MCF 10A (cell line): ENCODE results near the gene CXXC1. TPM values are rescaled to one million over a fixed set of nuclear protein-coding genes. Genes with fewer than 3 reads are reported as not detected.

Experiments used
- BruUV-seq: library from RNA; stranded (reverse); fragments of 400-500 nt; replicated peaks from 2 replicates; lab custom pipeline; 2021; lab: Mats Ljungman, UMichigan
- CTCF ChIA-PET: fragments of 300-600 bp; sonication (Branson Sonifier 250); formaldehyde crosslinking; extraction: SDS; loops from one replicate; lab custom pipeline; 2021; ENCODE audit warnings: antibody characterized with exemption, inconsistent platforms; lab: Yijun Ruan, JAX
- POLR2A ChIA-PET: fragments of 300-600, 350-650 bp; sonication (Branson Sonifier 250); formaldehyde crosslinking; extraction: SDS; loops from one replicate; lab custom pipeline; 2020; ENCODE audit warnings: antibody characterized with exemption, inconsistent platforms; lab: Yijun Ruan, JAX
- DNase-seq: peaks from one replicate; pipeline ENCODE4 v3.0.0-alpha.2; 2018; ENCODE audit not compliant: unreplicated experiment
- H3K27ac Mint-ChIP-seq: one replicate; pipeline ENCODE4 v1.8.0; 2022; ENCODE audit warnings: mild to moderate bottlenecking, low read depth, mixed read lengths; ENCODE audit not compliant: unreplicated experiment
- H3K27me3 Mint-ChIP-seq: one replicate; pipeline ENCODE4 v1.8.0; 2022; ENCODE audit warnings: mixed read lengths; ENCODE audit not compliant: insufficient read depth, unreplicated experiment
- H3K36me3 Mint-ChIP-seq: one replicate; pipeline ENCODE4 v1.8.0; 2022; ENCODE audit warnings: mild to moderate bottlenecking, moderate library complexity, mixed read lengths; ENCODE audit not compliant: insufficient read depth, unreplicated experiment
- H3K4me1 Mint-ChIP-seq: one replicate; pipeline ENCODE4 v1.8.0; 2022; ENCODE audit warnings: mixed read lengths; ENCODE audit not compliant: insufficient read depth, unreplicated experiment
- H3K4me3 Mint-ChIP-seq: one replicate; pipeline ENCODE4 v1.8.0; 2022; ENCODE audit warnings: mild to moderate bottlenecking, moderate library complexity, mixed read lengths; ENCODE audit not compliant: unreplicated experiment
- H3K9me3 Mint-ChIP-seq: one replicate; pipeline ENCODE4 v1.8.0; 2022; ENCODE audit warnings: mixed read lengths; ENCODE audit not compliant: unreplicated experiment
- intact Hi-C: fragments of 100-400 bp; cut with micrococcal nuclease; formaldehyde crosslinking; loops from 2 replicates; pipeline ENCODE4 v1.14.1; 2022
- total RNA-seq: library from RNA; stranded (reverse); gene quantifications from 2 replicates; pipeline ENCODE4 v1.2.3, GENCODE V29; 2022
- TF ChIP-seq, protein P1 (sequence below): fragments of 200-600 bp; IDR thresholded peaks from one replicate; pipeline ENCODE4 v1.8.0; 2022; ENCODE audit warnings: antibody characterized with exemption, mild to moderate bottlenecking; ENCODE audit not compliant: unreplicated experiment

Gene CXXC1
- total RNA-seq, 1 experiment from 2014 or later: 65.1 TPM

GRCh38 chr18:50330176-50330575, 42.7 kb upstream of the CXXC1 start:
- TF ChIP-seq, protein P1, sequence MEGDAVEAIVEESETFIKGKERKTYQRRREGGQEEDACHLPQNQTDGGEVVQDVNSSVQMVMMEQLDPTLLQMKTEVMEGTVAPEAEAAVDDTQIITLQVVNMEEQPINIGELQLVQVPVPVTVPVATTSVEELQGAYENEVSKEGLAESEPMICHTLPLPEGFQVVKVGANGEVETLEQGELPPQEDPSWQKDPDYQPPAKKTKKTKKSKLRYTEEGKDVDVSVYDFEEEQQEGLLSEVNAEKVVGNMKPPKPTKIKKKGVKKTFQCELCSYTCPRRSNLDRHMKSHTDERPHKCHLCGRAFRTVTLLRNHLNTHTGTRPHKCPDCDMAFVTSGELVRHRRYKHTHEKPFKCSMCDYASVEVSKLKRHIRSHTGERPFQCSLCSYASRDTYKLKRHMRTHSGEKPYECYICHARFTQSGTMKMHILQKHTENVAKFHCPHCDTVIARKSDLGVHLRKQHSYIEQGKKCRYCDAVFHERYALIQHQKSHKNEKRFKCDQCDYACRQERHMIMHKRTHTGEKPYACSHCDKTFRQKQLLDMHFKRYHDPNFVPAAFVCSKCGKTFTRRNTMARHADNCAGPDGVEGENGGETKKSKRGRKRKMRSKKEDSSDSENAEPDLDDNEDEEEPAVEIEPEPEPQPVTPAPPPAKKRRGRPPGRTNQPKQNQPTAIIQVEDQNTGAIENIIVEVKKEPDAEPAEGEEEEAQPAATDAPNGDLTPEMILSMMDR: no peak
- CTCF ChIA-PET: no interaction called here
- POLR2A ChIA-PET: no interaction called here
- Mint-ChIP-seq H3K9me3 (peaks cover 2% of the 10 kb centered on the region), H3K27ac (no peak overlapping the region), H3K36me3 (no peaks in the 10 kb centered on the region), H3K27me3 (peaks cover 29% of the 10 kb centered on the region), H3K4me3 (no peak overlapping the region), H3K4me1 (no peaks in the 10 kb centered on the region)
- no peak for DNase-seq
- intact Hi-C loops: no loop called here
- BruUV-seq: no TSS peak

DNA sequence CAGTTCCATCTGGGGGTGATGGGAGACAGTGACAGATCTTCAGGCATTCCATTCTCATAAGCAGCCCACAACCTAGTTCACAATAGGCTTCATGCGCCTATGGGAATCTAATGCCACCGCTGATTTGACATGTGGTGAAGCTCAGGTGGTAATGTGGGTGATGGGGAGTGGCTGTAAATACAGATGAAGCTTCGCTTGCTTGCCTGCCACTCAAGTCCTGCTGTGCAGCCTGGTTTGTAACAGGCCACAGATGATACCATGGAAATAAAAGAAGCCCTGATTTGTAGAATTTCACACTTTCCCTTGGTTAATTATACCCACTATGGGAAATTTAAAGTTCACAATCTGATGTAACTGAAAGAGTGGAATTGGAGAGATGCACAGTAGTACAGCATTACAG, 40.5 kb upstream of the CXXC1 start:
- CTCF ChIA-PET: interaction anchor here (0.6 kb wide), 1 partner anchor 560 kb away, joined by 3 read pairs; no protein-coding TSS in a partner anchor
- peaks cover 9% of the 10 kb centered on the region for H3K9me3 Mint-ChIP-seq
- H3K4me1 Mint-ChIP-seq: no peaks in the 10 kb centered on the region
- no peak overlapping the region for H3K27ac Mint-ChIP-seq
- H3K27me3 Mint-ChIP-seq: peaks cover 45% of the 10 kb centered on the region
- no peak for DNase-seq
- H3K4me3 Mint-ChIP-seq: no peak overlapping the region
- POLR2A ChIA-PET: no interaction called here
- intact Hi-C loops: no loop called here
- TF ChIP-seq, protein P1: no peak
- no TSS peak for BruUV-seq
- no peaks in the 10 kb centered on the region for H3K36me3 Mint-ChIP-seq

- POLR2A ChIA-PET: interaction anchor here (0.6 kb wide), 1 partner anchor 12 kb away, joined by 4 read pairs; no protein-coding TSS in a partner anchor
- DNase-seq: no peak
- BruUV-seq: no TSS peak
- peaks cover 9% of the 10 kb centered on the region for H3K9me3 Mint-ChIP-seq
- intact Hi-C loops: no loop called here
- no peak overlapping the region for H3K4me3 Mint-ChIP-seq
- TF ChIP-seq, protein P1: no peak
- no peak overlapping the region for H3K27ac Mint-ChIP-seq
- H3K4me1 Mint-ChIP-seq: peaks cover 4% of the 10 kb centered on the region
- CTCF ChIA-PET: interaction anchor here (1.2 kb wide), 1 partner anchor 36 kb away, joined by 4 read pairs; no protein-coding TSS in a partner anchor
- H3K36me3 Mint-ChIP-seq: no peaks in the 10 kb centered on the region
- peaks cover 54% of the 10 kb centered on the region for H3K27me3 Mint-ChIP-seq
Measured at GRCh38 chr18:50320719-50321118, 33.2 kb upstream of the CXXC1 start.

DNA sequence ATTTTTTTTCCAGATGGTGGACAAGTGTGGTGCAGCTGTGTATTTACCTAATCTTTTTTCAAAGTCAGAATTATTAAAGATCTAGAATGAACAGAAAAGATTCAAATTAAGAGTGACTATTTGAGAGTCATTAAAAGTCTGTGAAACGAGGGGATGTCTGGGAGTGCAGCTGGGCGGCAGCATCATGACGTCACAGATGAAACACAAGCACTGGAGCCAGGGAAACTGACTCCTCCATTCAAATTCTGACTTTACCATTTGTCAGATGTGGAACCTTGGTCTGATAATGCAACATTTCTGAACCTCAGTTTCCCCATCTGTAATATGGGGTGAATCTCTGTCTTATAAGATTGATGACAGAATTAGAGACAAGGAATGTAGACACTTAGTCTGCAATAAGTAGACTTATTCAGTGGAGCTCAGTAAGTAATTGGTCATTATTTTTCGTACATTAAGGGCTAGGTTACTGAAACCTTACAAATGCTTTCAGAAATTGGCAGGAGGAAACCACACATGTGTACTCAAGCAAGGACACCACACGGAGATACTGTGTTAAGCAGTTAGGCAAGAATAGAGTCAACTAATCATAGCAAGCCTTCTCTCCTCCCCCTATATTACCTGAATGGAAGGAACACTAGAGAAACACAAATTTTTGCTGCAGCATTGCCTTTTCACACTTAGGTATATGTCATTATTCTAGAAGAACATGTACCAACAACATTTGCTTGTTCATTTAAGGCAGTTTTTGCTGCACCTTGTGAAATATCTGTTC, 27.8 kb upstream of the CXXC1 start:
- DNase-seq: no peak
- Mint-ChIP-seq H3K36me3 (no peaks in the 10 kb centered on the region), H3K4me3 (no peak overlapping the region), H3K4me1 (peaks cover 4% of the 10 kb centered on the region), H3K27me3 (peaks cover 14% of the 10 kb centered on the region), H3K27ac (no peak overlapping the region), H3K9me3 (no peaks in the 10 kb centered on the region)
- ChIA-PET CTCF (no interaction called here), POLR2A (interaction anchor here (1.5 kb wide), 1 partner anchor 11 kb away, joined by 3 read pairs; no protein-coding TSS in a partner anchor)
- TF ChIP-seq, protein P1: no peak
- intact Hi-C loops: no loop called here
- BruUV-seq: no TSS peak
